Measurements from ENCODE around the gene TMEM187.

Gene TMEM187

GRCh38 chrX:153935326-153935851, 37.2 kb upstream of the TMEM187 start:
- DNase-seq (ENCODE audit: low spot score) = no peak

- no peak for DNase-seq (ENCODE audit: low spot score)
Measured at GRCh38 chrX:153937056-153937455, 35.5 kb upstream of the TMEM187 start.

GRCh38 chrX:153938226-153938786, 34.2 kb upstream of the TMEM187 start:
- DNase-seq (ENCODE audit: low spot score) = no peak

- DNase-seq (ENCODE audit: low spot score) = no peak
Measured at GRCh38 chrX:153939573-153939972, 33.0 kb upstream of the TMEM187 start.

- no peak for DNase-seq (ENCODE audit: low spot score)
Measured at GRCh38 chrX:153941336-153942252, 31.0 kb upstream of the TMEM187 start.

GRCh38 chrX:153944140-153944799, 28.3 kb upstream of the TMEM187 start, which contains the start of gene RENBP:
TSS of gene RENBP (minus strand) at chrX:153944643. CDS start at chrX:153944610, 33 bp downstream.
- no peak for DNase-seq (ENCODE audit: low spot score)

- no peak for DNase-seq (ENCODE audit: low spot score)
Measured at GRCh38 chrX:153944800-153945150, 27.8 kb upstream of the TMEM187 start.

GRCh38 chrX:153945956-153946943, 26.3 kb upstream of the TMEM187 start:
- no peak for DNase-seq (ENCODE audit: low spot score)

GRCh38 chrX:153947009-153947769, 25.4 kb upstream of the TMEM187 start:
- DNase-seq (ENCODE audit: low spot score) = peak; percentile 75

- no peak for DNase-seq (ENCODE audit: low spot score)
Measured at GRCh38 chrX:153948002-153948466, 24.5 kb upstream of the TMEM187 start.

- no peak for DNase-seq (ENCODE audit: low spot score)
Measured at GRCh38 chrX:153948847-153949805, 23.4 kb upstream of the TMEM187 start.

GRCh38 chrX:153950127-153950526, 22.4 kb upstream of the TMEM187 start:
- DNase-seq (ENCODE audit: low spot score) = no peak

- DNase-seq (ENCODE audit: low spot score) = no peak
Measured at GRCh38 chrX:153951683-153952372, 20.7 kb upstream of the TMEM187 start.

GRCh38 chrX:153952373-153953026, 20.1 kb upstream of the TMEM187 start:
- DNase-seq (ENCODE audit: low spot score) = no peak

- peak; percentile 75 for DNase-seq (ENCODE audit: low spot score)
Measured at GRCh38 chrX:153953342-153953830, 19.2 kb upstream of the TMEM187 start.

GRCh38 chrX:153953892-153954557, 18.5 kb upstream of the TMEM187 start:
- DNase-seq (ENCODE audit: low spot score) = no peak

- no peak for DNase-seq (ENCODE audit: low spot score)
Measured at GRCh38 chrX:153954558-153955227, 17.9 kb upstream of the TMEM187 start.
